ENCODE measurements around the gene IL19. TPM values are rescaled to one million over a fixed set of nuclear protein-coding genes. Genes with fewer than 3 reads are reported as not detected.

IL19 gene
- total RNA-seq, 4 donors from 2014 or later, result not detected

DNA sequence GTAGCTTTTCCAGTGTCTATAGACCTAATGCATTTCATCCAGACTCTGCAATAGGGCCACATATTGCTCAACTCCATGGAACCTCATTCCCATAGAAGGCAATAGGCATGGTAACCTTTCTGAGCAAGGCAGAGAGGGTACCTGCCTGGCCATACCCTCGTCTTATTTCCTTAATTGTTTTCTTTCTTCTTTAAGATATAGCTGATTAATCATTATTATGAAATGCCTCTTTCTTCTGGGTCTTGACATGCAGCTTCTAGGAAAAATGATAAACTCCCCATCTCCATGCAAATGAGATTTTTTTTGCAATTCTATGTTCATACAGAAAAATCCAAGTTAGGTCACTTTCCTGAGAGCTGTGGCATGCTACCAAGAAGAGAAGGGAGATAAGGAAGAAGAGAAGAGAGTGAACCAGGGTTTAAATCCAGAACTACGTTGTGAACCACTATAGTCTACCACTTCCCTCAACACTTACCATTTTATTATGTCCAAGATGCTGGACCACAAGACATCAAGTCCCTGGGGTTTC is 61.8 kb downstream of the IL19 start:
- Histone ChIP-seq H3K27me3 (no peaks in the 10 kb centered on the region), H3K27ac (peak overlapping the region in 1 of 4 donors; percentile 60), H3K36me3 (no peaks in the 10 kb centered on the region), H3K4me1 (peaks cover 0 to 15% (median 5%) of the 10 kb centered on the region in 4 donors), H3K4me3 (no peak overlapping the region), H3K9me3 (no peaks in the 10 kb centered on the region)
- TF ChIP-seq POLR2A (IDR thresholded peaks at IDR 0.05), result no peak
- TF ChIP-seq, protein P1, sequence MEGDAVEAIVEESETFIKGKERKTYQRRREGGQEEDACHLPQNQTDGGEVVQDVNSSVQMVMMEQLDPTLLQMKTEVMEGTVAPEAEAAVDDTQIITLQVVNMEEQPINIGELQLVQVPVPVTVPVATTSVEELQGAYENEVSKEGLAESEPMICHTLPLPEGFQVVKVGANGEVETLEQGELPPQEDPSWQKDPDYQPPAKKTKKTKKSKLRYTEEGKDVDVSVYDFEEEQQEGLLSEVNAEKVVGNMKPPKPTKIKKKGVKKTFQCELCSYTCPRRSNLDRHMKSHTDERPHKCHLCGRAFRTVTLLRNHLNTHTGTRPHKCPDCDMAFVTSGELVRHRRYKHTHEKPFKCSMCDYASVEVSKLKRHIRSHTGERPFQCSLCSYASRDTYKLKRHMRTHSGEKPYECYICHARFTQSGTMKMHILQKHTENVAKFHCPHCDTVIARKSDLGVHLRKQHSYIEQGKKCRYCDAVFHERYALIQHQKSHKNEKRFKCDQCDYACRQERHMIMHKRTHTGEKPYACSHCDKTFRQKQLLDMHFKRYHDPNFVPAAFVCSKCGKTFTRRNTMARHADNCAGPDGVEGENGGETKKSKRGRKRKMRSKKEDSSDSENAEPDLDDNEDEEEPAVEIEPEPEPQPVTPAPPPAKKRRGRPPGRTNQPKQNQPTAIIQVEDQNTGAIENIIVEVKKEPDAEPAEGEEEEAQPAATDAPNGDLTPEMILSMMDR (IDR thresholded peaks at IDR 0.05), result no peak
- no peak for DNase-seq

DNA sequence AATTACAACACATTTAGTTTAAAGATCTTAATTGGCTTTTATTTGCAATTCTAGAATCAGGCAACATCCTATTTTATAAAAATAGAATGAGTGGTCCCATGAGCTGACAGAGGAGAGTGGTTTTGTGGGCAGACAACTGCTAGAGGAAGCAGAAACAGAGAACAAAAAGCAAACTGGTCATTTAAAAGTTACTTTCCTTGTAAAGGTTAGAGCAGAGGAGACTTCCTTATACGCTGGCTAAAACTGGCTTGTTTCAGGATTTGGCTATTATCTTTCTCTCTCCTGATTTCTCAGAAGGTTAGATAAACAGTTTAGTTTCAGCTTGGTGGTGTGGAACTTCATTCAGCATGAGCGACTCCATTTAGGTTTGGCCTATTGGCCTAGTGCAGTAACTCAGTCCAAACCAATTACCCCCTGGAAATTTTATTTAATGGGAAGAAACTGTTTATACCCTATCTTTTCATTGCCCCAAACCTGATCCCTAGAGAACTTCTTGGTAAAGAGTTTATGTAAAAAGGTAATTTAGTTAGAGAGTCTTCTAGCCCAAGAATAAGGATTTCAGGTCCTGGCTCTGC is 62.6 kb downstream of the IL19 start:
- H3K4me3 ChIP-seq, result no peak overlapping the region
- TF ChIP-seq, protein P1 (IDR thresholded peaks at IDR 0.05), result no peak
- TF ChIP-seq POLR2A (IDR thresholded peaks at IDR 0.05), result no peak

GRCh38 chr1:206833801-206834200 is 63.2 kb downstream of the IL19 start:
- no peak overlapping the region for H3K27ac ChIP-seq
- H3K4me1 ChIP-seq, result peaks cover 0 to 15% (median 5%) of the 10 kb centered on the region in 4 donors
- no peaks in the 10 kb centered on the region for H3K27me3 ChIP-seq
- H3K9me3 ChIP-seq, result no peaks in the 10 kb centered on the region
- no peak overlapping the region for H3K4me3 ChIP-seq
- no peak for DNase-seq
- H3K36me3 ChIP-seq, result no peaks in the 10 kb centered on the region
- no peak for TF ChIP-seq POLR2A (IDR thresholded peaks at IDR 0.05)
- TF ChIP-seq, protein P1 (IDR thresholded peaks at IDR 0.05), result no peak

More for the DNA sequence above, 62.6 kb downstream of the IL19 start:
- no peak for DNase-seq
- H3K4me1 ChIP-seq, result peaks cover 0 to 15% (median 5%) of the 10 kb centered on the region in 4 donors
- no peaks in the 10 kb centered on the region for H3K36me3 ChIP-seq
- H3K27me3 ChIP-seq, result no peaks in the 10 kb centered on the region
- H3K9me3 ChIP-seq, result no peaks in the 10 kb centered on the region
- peak overlapping the region in 1 of 4 donors; percentile 60 for H3K27ac ChIP-seq

- no peaks in the 10 kb centered on the region for H3K9me3 ChIP-seq
- peaks cover 0 to 14% (median 4%) of the 10 kb centered on the region in 4 donors for H3K4me1 ChIP-seq
- DNase-seq, result no peak
- no peaks in the 10 kb centered on the region for H3K27me3 ChIP-seq
- no peak for TF ChIP-seq POLR2A (IDR thresholded peaks at IDR 0.05)
- TF ChIP-seq, protein P1 (IDR thresholded peaks at IDR 0.05), result no peak
- no peak overlapping the region for H3K4me3 ChIP-seq
- H3K36me3 ChIP-seq, result no peaks in the 10 kb centered on the region
- no peak overlapping the region for H3K27ac ChIP-seq
Observed at GRCh38 chr1:206834217-206834616, 63.6 kb downstream of the IL19 start.

GRCh38 chr1:206834711-206835110 is 64.1 kb downstream of the IL19 start:
- peaks cover 0 to 9% (median 2%) of the 10 kb centered on the region in 4 donors for H3K4me1 ChIP-seq
- no peak for DNase-seq
- H3K27me3 ChIP-seq, result no peaks in the 10 kb centered on the region
- no peak overlapping the region for H3K4me3 ChIP-seq
- no peak overlapping the region for H3K27ac ChIP-seq
- H3K36me3 ChIP-seq, result no peaks in the 10 kb centered on the region
- TF ChIP-seq POLR2A (IDR thresholded peaks at IDR 0.05), result no peak
- TF ChIP-seq, protein P1 (IDR thresholded peaks at IDR 0.05), result no peak
- no peaks in the 10 kb centered on the region for H3K9me3 ChIP-seq

Data from Peyer's patch (tissue), 4 donors.